Activated naive CD4-positive, alpha-beta T cell treated with anti-CD3 and anti-CD28 coated beads for 36 hours (primary cell): ENCODE results near the gene TGFBRAP1. TPM values are rescaled to one million over a fixed set of nuclear protein-coding genes. Genes with fewer than 3 reads are reported as not detected.
"Not testable (repeated sequence)": the region's sequence is repeated elsewhere in the genome, so short reads cannot be mapped to it uniquely, and the experiment has no call there.

ENCODE experiments used
- CTCF ChIA-PET: fragments of 350-600 bp; sonication (Branson Sonifier 250); formaldehyde crosslinking; loops from one replicate; lab custom pipeline; 2021; ENCODE audit warnings: antibody characterized with exemption; lab: Charles Lee
- DNase-seq: peaks from one replicate; pipeline ENCODE4 v3.0.0-alpha.2; 2020
- H3K27ac Mint-ChIP-seq: one replicate; pipeline ENCODE4 v1.8.0; 2021; ENCODE audit warnings: mild to moderate bottlenecking, mixed read lengths
- H3K27me3 Mint-ChIP-seq: one replicate; pipeline ENCODE4 v1.8.0; 2021; ENCODE audit warnings: low read depth, mixed read lengths
- H3K36me3 Mint-ChIP-seq: one replicate; pipeline ENCODE4 v1.8.0; 2021; ENCODE audit warnings: low read depth, mixed read lengths
- H3K4me1 Mint-ChIP-seq: one replicate; pipeline ENCODE4 v1.8.0; 2021; ENCODE audit warnings: low read depth, mixed read lengths
- H3K4me3 Mint-ChIP-seq: one replicate; pipeline ENCODE4 v1.8.0; 2021; ENCODE audit warnings: mild to moderate bottlenecking, moderate library complexity, mixed read lengths
- H3K9me3 Mint-ChIP-seq: one replicate; pipeline ENCODE4 v1.8.0; 2021; ENCODE audit warnings: mixed read lengths
- intact Hi-C: fragments of 100-400 bp; cut with micrococcal nuclease; formaldehyde crosslinking; loops from one replicate; pipeline ENCODE4 v1.15.1; 2023
- total RNA-seq, 2 experiments: library from RNA; stranded (reverse); gene quantifications; one replicate each; pipeline ENCODE4 v1.2.3, GENCODE V29; 2021

The TGFBRAP1 gene
- total RNA-seq, 2 experiments from 2014 or later: 13.6 to 15.3 TPM

DNA sequence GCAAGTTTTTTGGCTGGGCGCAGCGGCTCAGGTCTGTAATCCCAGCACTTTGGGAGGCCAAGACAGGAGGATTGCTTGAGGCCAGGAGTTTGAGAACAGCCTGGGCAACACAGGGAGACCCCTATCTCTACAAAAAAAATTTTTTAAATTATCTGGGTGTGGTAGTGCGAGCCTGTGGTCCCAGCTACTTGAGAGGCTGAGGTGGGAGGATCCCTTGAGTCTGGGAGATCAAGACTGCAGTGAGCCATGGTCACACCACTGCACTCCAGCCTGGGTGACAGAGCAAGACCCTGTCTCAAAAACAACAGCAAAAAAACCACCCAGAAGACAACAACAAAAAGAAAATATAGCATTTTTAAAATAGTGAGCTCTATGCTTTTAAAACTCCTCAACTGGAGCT lies 2.3 kb downstream of the TGFBRAP1 start:
- H3K27ac Mint-ChIP-seq, H3K4me3 Mint-ChIP-seq, CTCF ChIA-PET, H3K36me3 Mint-ChIP-seq, H3K27me3 Mint-ChIP-seq, DNase-seq, H3K9me3 Mint-ChIP-seq: not testable (repeated sequence)
- intact Hi-C loops: loop anchor here (5.0 kb wide), 1 partner anchor 290 kb away; the partner anchor contains the start of gene MRPS9
- H3K4me1 Mint-ChIP-seq: peaks cover 63% of the 10 kb centered on the region

DNA sequence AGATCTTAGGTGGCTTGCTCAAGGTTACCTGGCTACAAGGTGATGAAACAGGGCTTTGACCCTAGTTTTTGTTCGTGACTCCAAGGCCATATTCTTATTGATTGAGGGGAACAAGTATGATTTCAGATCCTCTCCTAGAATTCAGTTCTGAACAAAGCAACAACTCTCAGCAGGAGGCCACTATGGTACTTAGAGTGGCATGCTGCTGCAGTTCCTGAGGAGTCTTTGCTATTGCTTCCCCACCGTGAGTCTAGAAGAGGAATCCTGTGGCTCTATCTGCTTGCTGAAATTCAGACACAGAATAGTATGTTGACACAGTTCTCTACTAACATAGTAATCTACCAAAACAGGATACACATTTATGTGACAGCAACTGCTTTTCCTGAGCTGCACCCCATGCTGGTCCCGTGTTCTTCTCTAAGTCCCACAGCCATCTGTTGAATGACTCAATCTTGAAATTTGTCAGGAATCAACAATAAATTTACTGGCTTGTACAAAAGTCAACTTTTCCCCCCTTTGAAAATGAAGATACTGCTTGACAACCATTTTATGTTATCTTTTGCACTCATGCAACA lies 4.1 kb downstream of the TGFBRAP1 start:
- CTCF ChIA-PET: interaction anchor here (1.0 kb wide), 1 partner anchor 37 kb away, joined by 3 read pairs; no protein-coding TSS in a partner anchor
- H3K4me1 Mint-ChIP-seq: peaks cover 61% of the 10 kb centered on the region
- H3K36me3 Mint-ChIP-seq: peaks cover 6% of the 10 kb centered on the region
- no peak overlapping the region for H3K4me3 Mint-ChIP-seq
- DNase-seq: no peak
- no peak overlapping the region for H3K27ac Mint-ChIP-seq
- intact Hi-C loops: loop anchor here (5.0 kb wide), 1 partner anchor 288 kb away; the partner anchor contains the start of gene MRPS9
- no peaks in the 10 kb centered on the region for H3K9me3 Mint-ChIP-seq
- H3K27me3 Mint-ChIP-seq: no peaks in the 10 kb centered on the region

DNA sequence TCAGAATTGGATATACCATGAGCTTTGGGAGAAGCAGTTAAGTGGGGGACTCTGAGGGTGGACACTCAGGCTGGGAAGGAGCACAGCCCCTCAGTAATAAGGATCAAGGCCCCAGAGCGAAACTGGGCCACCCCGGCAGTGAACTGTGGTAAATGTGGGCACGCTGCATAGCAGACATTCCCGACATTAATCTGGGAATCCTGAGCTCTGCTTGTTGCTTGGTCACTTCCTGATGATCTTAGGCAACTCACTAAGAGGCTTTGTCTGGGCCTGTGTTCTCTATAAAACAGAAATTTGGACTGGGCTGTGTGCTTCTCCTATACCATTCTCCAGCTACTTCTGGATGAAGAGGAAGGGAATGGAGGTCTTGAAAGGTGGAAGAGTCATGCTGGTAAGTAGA lies 4.8 kb downstream of the TGFBRAP1 start:
- CTCF ChIA-PET: interaction anchor here (1.0 kb wide), 1 partner anchor 37 kb away, joined by 3 read pairs; no protein-coding TSS in a partner anchor
- Mint-ChIP-seq H3K4me1 (peaks cover 58% of the 10 kb centered on the region), H3K9me3 (no peaks in the 10 kb centered on the region), H3K27me3 (no peaks in the 10 kb centered on the region), H3K4me3 (no peak overlapping the region), H3K27ac (no peak overlapping the region), H3K36me3 (peaks cover 6% of the 10 kb centered on the region)
- no peak for DNase-seq
- intact Hi-C loops: loop anchor here (5.0 kb wide), 1 partner anchor 287 kb away; the partner anchor contains the start of gene MRPS9

DNA sequence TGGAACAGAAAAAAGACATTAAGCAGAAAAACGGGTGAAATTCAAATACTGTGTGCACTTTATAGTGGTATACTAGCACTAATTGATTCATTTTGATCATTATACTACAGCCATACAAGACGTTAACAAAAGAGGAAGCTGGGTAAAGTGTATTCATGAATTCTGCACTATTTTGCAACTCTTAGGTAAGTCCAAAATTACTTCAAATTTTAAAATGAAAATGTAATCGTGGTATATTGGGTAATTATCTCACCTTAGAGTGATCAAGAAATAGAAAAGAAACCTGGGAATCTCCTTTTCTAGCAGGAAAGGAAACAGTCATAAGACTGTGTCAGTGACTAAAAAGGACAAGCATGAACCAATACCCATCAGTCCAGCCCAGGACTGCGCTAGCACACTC lies 5.4 kb downstream of the TGFBRAP1 start:
- Mint-ChIP-seq H3K4me1 (peaks cover 58% of the 10 kb centered on the region), H3K27ac (no peak overlapping the region), H3K27me3 (no peaks in the 10 kb centered on the region), H3K4me3 (no peak overlapping the region), H3K36me3 (peaks cover 6% of the 10 kb centered on the region), H3K9me3 (no peaks in the 10 kb centered on the region)
- CTCF ChIA-PET: interaction anchor here (1.0 kb wide), 1 partner anchor 36 kb away, joined by 3 read pairs; no protein-coding TSS in a partner anchor
- intact Hi-C loops: no loop called here
- DNase-seq: no peak

DNA sequence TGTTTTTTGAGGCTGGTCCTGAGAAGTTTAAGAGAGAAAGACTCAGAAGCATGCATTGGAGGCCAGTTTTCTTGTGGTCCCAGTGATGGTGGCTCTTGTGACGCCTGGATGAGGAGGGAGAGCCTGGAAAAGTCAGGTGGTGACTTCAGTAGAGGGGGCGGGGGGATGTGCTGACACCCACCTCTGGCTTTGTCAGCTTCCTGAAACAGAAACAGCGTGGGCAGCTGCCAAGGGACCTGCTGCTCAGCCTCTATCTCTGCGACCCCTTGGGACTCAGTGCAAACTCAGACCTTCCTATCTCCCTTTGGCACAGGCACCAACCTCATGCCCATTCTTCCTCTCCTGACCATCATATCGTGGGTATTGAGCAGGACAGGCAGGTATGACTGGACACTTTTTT lies 6.4 kb downstream of the TGFBRAP1 start:
- no peak overlapping the region for H3K27ac Mint-ChIP-seq
- intact Hi-C loops: no loop called here
- peaks cover 57% of the 10 kb centered on the region for H3K4me1 Mint-ChIP-seq
- no peak overlapping the region for H3K4me3 Mint-ChIP-seq
- DNase-seq: no peak
- no peaks in the 10 kb centered on the region for H3K9me3 Mint-ChIP-seq
- no peaks in the 10 kb centered on the region for H3K27me3 Mint-ChIP-seq
- CTCF ChIA-PET: interaction anchor here (0.7 to 2.1 kb wide), 5 partner anchors 28 to 198 kb away, joined by 3 to 6 read pairs (median 3); no protein-coding TSS in a partner anchor
- H3K36me3 Mint-ChIP-seq: peaks cover 4% of the 10 kb centered on the region

DNA sequence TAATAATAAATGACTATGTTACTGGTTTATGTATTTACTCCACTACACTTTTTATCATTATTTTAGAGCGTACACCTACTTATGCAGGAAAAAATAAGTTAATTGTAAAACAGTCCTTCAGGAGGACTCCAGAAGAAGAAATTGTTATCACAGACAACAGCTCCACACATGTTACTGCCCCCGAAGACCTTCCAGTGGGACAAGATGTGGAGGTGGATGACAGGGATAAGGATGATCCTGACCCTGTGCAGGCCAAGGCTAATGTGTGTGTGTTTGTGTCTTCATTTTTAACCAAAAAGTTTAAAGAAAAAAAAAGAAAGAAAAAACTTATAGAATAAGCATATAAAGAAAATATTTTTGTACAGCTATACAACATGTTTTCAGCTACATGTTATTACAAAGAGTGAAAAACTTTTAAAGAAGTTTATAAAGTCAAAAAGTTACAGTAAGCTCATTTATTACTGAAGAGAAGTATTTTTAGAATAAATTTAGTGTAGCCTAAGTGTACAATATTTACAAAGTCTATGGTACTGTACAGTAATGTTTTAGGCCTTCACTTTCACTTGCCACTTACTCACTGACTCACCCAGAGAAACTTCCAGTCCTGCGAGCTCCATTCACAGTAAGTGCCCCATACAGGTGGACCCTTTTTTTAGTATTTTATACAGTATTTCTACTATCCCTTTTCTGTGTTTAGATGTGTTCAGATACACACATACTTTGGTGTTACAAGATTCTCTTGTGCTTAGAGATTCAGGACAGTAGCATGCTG lies 7.5 kb downstream of the TGFBRAP1 start:
- Mint-ChIP-seq H3K4me1 (peaks cover 54% of the 10 kb centered on the region), H3K9me3 (no peaks in the 10 kb centered on the region), H3K27me3 (no peaks in the 10 kb centered on the region), H3K36me3 (peaks cover 4% of the 10 kb centered on the region), H3K27ac (no peak overlapping the region), H3K4me3 (no peak overlapping the region)
- intact Hi-C loops: no loop called here
- DNase-seq: no peak
- CTCF ChIA-PET: interaction anchor here (0.7 to 2.1 kb wide), 5 partner anchors 11 to 199 kb away, joined by 3 to 6 read pairs (median 3); no protein-coding TSS in a partner anchor

DNA sequence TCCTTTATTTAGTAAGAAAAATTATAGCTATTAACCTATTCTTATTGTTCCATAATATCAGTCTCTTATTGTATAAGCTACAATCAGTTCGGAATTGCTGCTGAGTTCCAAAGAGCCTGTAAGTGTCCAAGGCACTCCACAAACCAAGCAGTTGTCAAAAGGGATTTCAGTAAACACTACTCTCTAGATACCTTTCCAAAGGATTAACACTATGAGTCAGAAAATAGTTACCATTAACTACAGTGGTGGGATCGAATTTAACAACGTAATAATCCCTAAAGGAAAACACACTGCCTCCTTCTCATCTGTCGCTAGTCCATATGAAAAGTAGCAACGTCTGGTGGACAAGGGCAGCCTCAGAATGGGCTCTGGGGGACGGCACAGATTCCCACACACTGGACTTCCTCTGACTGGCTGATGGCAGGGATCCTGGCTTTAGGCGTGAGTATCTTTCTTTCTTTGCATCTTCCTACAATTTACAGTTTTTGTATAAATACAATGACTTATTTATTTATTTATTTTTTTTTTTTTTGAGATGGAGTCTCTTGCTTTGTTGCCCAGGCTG lies 8.8 kb downstream of the TGFBRAP1 start:
- intact Hi-C loops: no loop called here
- Mint-ChIP-seq H3K27ac (no peak overlapping the region), H3K4me3 (no peak overlapping the region), H3K27me3 (no peaks in the 10 kb centered on the region), H3K9me3 (no peaks in the 10 kb centered on the region), H3K36me3 (peaks cover 6% of the 10 kb centered on the region), H3K4me1 (peaks cover 47% of the 10 kb centered on the region)
- CTCF ChIA-PET: no interaction called here
- DNase-seq: no peak

DNA sequence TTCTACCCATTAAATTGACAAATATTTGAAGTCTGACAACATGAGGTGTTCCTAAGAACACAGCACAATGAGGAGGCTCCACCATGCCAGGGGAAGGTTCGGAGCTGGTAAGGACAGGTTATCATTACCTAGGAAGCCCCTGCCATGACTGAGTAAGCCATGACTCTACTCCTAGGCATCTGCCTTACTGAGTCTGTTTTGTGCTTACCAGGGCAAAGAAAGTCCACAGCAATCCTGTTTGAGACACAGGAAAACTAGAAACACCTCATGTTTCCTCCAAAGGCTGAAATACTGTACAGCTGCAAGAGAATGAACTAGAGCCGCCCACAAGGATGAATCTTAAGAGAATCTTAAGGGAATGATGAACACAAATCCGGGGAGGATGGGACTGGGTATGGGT lies 11.6 kb downstream of the TGFBRAP1 start:
- CTCF ChIA-PET: interaction anchor here (1.4 kb wide), 1 partner anchor 30 kb away, joined by 4 read pairs; no protein-coding TSS in a partner anchor
- DNase-seq: no peak
- Mint-ChIP-seq H3K27ac (no peak overlapping the region), H3K27me3 (no peaks in the 10 kb centered on the region), H3K4me1 (peaks cover 23% of the 10 kb centered on the region), H3K4me3 (no peak overlapping the region), H3K9me3 (no peaks in the 10 kb centered on the region), H3K36me3 (peaks cover 5% of the 10 kb centered on the region)
- intact Hi-C loops: no loop called here

DNA sequence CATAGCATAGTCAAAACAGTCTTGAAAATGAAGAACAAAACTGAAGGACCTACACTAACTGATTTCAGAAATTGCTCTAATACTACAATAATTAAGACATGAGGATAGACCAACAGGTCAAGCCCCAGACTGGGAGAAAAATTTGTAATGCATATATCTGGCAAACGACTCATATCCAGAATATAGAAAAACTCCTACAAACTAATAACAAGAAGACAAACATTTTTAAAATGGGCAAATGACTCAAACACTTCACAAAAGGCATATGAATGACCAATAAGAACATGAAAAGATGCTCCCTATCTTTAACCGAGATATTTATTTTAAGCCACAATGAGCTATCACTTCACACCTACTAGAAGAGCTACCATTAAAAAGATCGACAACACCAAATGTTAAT lies 14.2 kb downstream of the TGFBRAP1 start:
- CTCF ChIA-PET: no interaction called here
- DNase-seq: no peak
- Mint-ChIP-seq H3K9me3 (no peaks in the 10 kb centered on the region), H3K4me1 (peaks cover 13% of the 10 kb centered on the region), H3K36me3 (peaks cover 2% of the 10 kb centered on the region), H3K4me3 (no peak overlapping the region), H3K27ac (no peak overlapping the region), H3K27me3 (no peaks in the 10 kb centered on the region)
- intact Hi-C loops: no loop called here

DNA sequence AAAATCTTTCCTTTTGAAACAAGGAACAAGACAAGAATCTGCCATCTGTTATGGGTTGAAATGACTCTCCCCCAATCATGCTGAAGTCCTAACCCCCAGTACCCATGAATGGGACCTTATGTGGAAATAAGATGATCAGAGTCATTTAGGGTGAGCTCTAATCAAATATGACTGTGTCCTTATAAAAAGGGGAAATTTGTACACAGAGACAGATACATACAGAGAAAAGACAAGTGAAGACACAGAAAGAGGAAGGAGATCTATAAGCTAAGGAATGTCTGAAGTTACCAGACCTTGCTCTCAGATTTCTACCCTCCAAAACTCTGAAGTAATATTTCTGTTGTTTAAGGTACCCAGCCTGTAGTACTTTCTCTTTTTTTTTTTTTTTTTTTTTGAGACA lies 15.7 kb downstream of the TGFBRAP1 start:
- Mint-ChIP-seq H3K27ac (no peak overlapping the region), H3K4me1 (peaks cover 14% of the 10 kb centered on the region), H3K4me3 (no peak overlapping the region), H3K9me3 (no peaks in the 10 kb centered on the region), H3K27me3 (no peaks in the 10 kb centered on the region), H3K36me3 (peaks cover 2% of the 10 kb centered on the region)
- CTCF ChIA-PET: interaction anchor here (0.6 kb wide), 1 partner anchor 912 kb away, joined by 3 read pairs; no protein-coding TSS in a partner anchor
- no peak for DNase-seq
- intact Hi-C loops: no loop called here

DNA sequence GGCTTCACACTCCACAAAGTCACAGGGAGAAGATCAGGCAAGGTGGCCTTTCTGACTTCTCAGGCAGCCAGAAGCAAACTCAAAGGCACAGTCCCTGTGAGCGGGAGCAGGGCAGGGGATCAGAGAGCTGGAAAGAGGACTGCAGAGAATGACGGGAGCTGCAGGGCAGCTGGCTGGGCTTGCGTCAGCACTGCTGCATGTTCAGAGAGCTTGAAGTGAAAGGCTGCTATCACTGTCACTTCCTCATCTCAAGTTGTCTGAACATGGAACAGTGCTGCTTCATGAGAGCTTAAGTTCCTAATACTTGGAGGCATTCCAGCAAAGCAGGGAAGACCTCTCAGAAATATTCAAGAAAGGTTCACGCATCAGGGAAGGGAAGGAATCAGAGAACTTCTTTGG lies 20.4 kb downstream of the TGFBRAP1 start:
- no peak for DNase-seq
- CTCF ChIA-PET: no interaction called here
- intact Hi-C loops: no loop called here
- no peaks in the 10 kb centered on the region for H3K9me3 Mint-ChIP-seq
- no peaks in the 10 kb centered on the region for H3K27me3 Mint-ChIP-seq
- H3K27ac Mint-ChIP-seq: no peak overlapping the region
- peaks cover 17% of the 10 kb centered on the region for H3K4me1 Mint-ChIP-seq
- no peak overlapping the region for H3K4me3 Mint-ChIP-seq
- H3K36me3 Mint-ChIP-seq: peaks cover 14% of the 10 kb centered on the region

DNA sequence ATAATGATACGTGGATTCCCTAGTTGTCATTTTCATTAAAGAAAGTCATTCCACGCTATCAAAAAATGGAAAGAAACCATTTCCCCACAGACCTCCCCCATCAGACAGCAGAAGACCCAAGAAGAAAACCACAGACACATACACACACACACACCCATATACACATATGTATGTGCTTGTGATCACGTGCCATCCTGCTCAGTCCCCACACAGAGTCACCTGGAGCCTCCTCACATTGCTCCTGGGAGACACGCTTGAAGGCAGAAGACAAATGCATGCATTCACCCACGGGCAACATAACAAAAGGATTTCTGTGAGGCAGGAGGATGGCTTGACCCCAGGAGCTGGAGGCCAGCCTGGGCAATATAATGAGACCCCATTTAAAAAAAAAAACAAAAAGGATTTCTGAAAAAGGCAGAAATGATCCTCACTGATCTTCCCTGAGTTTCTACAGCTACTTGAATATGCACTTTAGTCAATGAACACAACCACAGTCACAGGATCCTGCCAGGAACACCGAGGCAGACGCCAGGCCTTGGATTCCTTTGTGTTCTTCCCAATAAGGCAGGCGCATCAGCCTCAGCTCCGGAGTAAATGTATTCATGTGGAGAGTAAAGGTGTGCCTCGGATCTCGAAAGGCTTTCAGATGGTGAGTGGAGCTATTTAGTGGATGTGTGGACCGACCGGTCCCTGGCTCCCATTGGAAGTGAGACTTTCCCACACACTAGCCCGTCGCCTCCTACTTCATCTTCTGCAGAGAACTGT lies 21.0 kb downstream of the TGFBRAP1 start:
- no peak for DNase-seq
- no peak overlapping the region for H3K4me3 Mint-ChIP-seq
- no peaks in the 10 kb centered on the region for H3K27me3 Mint-ChIP-seq
- CTCF ChIA-PET: no interaction called here
- no peaks in the 10 kb centered on the region for H3K9me3 Mint-ChIP-seq
- peaks cover 14% of the 10 kb centered on the region for H3K36me3 Mint-ChIP-seq
- intact Hi-C loops: no loop called here
- peaks cover 19% of the 10 kb centered on the region for H3K4me1 Mint-ChIP-seq
- H3K27ac Mint-ChIP-seq: no peak overlapping the region
